HG03135 (cell line): ENCODE measurements around the gene CDX4.
"Not testable (repeated sequence)": the region's sequence is repeated elsewhere in the genome, so short reads cannot be mapped to it uniquely, and the experiment has no call there.

ENCODE experiments used
- ATAC-seq: cut with Tn5 transposase; IDR thresholded peaks from one replicate; pipeline ENCODE4 v1.9.1; 2021; ENCODE audit warnings: mild to moderate bottlenecking, moderate library complexity; ENCODE audit not compliant: unreplicated experiment

Gene CDX4

GRCh38 chrX:73446831-73447230 lies at the start of gene CDX4:
TSS of gene CDX4 (plus strand) at chrX:73447053. CDS start at chrX:73447254, 201 bp downstream.
- ATAC-seq, result no peak

- no peak for ATAC-seq
Measured at GRCh38 chrX:73398185-73398914, 48.5 kb upstream of the CDX4 start.

- no peak for ATAC-seq
Measured at GRCh38 chrX:73400136-73400748, 46.6 kb upstream of the CDX4 start.

GRCh38 chrX:73401591-73402266 lies 45.1 kb upstream of the CDX4 start:
- no peak for ATAC-seq

- ATAC-seq, result no peak
Measured at GRCh38 chrX:73412930-73413329, 33.9 kb upstream of the CDX4 start.

- no peak for ATAC-seq
Measured at GRCh38 chrX:73447311-73447794, 500 bp downstream of the CDX4 start.

- ATAC-seq, result no peak
Measured at GRCh38 chrX:73448379-73448778, 1.5 kb downstream of the CDX4 start.

GRCh38 chrX:73455171-73455570 lies 8.3 kb downstream of the CDX4 start:
- ATAC-seq, result no peak

- no peak for ATAC-seq
Measured at GRCh38 chrX:73457306-73457705, 10.5 kb downstream of the CDX4 start.

- no peak for ATAC-seq
Measured at GRCh38 chrX:73468376-73468775, 21.5 kb downstream of the CDX4 start.

- ATAC-seq, result no peak
Measured at GRCh38 chrX:73478961-73479360, 32.1 kb downstream of the CDX4 start.

GRCh38 chrX:73481521-73481920 lies 34.7 kb downstream of the CDX4 start:
- ATAC-seq, result no peak

- ATAC-seq, result no peak
Measured at GRCh38 chrX:73490661-73491060, 43.8 kb downstream of the CDX4 start.

- ATAC-seq, result not testable (repeated sequence)
Measured at GRCh38 chrX:73492178-73492577, 45.3 kb downstream of the CDX4 start.
